H1 (cell line): ENCODE measurements around the gene RASGRP4.

ENCODE experiments used
- CBX5 ChIP-seq: fragments of 300-800, 300-1000 bp; sonication (generic); IDR thresholded peaks from 2 replicates; pipeline ENCODE4 v1.7.1; 2016; ENCODE audit warnings: antibody characterized with exemption, low read length, low read depth
- EGR1 ChIP-seq: IDR thresholded peaks from 2 replicates; pipeline ENCODE4 v1.6.1; 2011; ENCODE audit warnings: low read depth, low read length, borderline replicate concordance
- EZH2 ChIP-seq: fragments of 200-600 bp; sonication (generic); IDR thresholded peaks from 2 replicates; pipeline ENCODE4 v1.7.1; 2012; ENCODE audit warnings: low read depth, mild to moderate bottlenecking, moderate library complexity, low read length, inconsistent platforms; ENCODE audit not compliant: severe bottlenecking
- JUN ChIP-seq: IDR thresholded peaks from 2 replicates; pipeline ENCODE4 v1.6.1; 2011; ENCODE audit warnings: low read depth, mild to moderate bottlenecking, improper control_type of control experiment, low read length
- KDM5A ChIP-seq: fragments of 200-600 bp; IDR thresholded peaks from 2 replicates; pipeline ENCODE4 v1.7.1; 2012; ENCODE audit warnings: mild to moderate bottlenecking, low read length, inconsistent platforms, mixed read lengths
- POLR2A ChIP-seq, 2 experiments: IDR thresholded peaks; 1 replicate in 1 of 2; 2 replicates in 1 of 2; pipeline ENCODE4 v1.6.1; 2011; ENCODE audit warnings: low read depth in 2 of 2, low read length in 2 of 2, mild to moderate bottlenecking in 2 of 2; ENCODE audit errors: control extremely low read depth in 1 of 2
- POLR2AphosphoS5 ChIP-seq: IDR thresholded peaks from 2 replicates; pipeline ENCODE4 v1.6.1; 2011; ENCODE audit warnings: low read depth, low read length
- RFX5 ChIP-seq: IDR thresholded peaks from 2 replicates; pipeline ENCODE4 v1.6.1; 2011; ENCODE audit warnings: low read depth, low read length, improper control_type of control experiment, borderline replicate concordance
- SIN3A ChIP-seq, 2 experiments: IDR thresholded peaks in 1 of 2; conservative IDR thresholded peaks in 1 of 2; 2 replicates each; pipeline ENCODE4 v1.6.1; 2011 to 2012; ENCODE audit warnings: low read length in 2 of 2, improper control_type of control experiment in 1 of 2, low read depth in 1 of 2, mild to moderate bottlenecking in 1 of 2
- SP1 ChIP-seq: IDR thresholded peaks from 2 replicates; pipeline ENCODE4 v1.6.1; 2011; ENCODE audit warnings: low read depth, low read length
- ZNF274 ChIP-seq: IDR thresholded peaks from 2 replicates; pipeline ENCODE4 v1.7.0; 2012; ENCODE audit warnings: low read length, borderline replicate concordance; ENCODE audit errors: extremely low read depth
- TF ChIP-seq, protein P1 (sequence below), 3 experiments: IDR thresholded peaks; 1 replicate in 2 of 3; 2 replicates in 1 of 3; pipeline versions ENCODE4 v1.5.1 to v1.6.1; 2011; ENCODE audit warnings: low read length in 3 of 3, mild to moderate bottlenecking in 3 of 3, inconsistent platforms in 2 of 3, low read depth in 1 of 3, moderate library complexity in 1 of 3; ENCODE audit not compliant: insufficient read depth in 1 of 3; ENCODE audit errors: control extremely low read depth in 1 of 3

GRCh38 chr19:38387550-38388348, 38.3 kb downstream of the RASGRP4 start, which contains the start of gene GGN:
- TF ChIP-seq, protein P1, sequence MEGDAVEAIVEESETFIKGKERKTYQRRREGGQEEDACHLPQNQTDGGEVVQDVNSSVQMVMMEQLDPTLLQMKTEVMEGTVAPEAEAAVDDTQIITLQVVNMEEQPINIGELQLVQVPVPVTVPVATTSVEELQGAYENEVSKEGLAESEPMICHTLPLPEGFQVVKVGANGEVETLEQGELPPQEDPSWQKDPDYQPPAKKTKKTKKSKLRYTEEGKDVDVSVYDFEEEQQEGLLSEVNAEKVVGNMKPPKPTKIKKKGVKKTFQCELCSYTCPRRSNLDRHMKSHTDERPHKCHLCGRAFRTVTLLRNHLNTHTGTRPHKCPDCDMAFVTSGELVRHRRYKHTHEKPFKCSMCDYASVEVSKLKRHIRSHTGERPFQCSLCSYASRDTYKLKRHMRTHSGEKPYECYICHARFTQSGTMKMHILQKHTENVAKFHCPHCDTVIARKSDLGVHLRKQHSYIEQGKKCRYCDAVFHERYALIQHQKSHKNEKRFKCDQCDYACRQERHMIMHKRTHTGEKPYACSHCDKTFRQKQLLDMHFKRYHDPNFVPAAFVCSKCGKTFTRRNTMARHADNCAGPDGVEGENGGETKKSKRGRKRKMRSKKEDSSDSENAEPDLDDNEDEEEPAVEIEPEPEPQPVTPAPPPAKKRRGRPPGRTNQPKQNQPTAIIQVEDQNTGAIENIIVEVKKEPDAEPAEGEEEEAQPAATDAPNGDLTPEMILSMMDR (IDR thresholded peaks at IDR 0.05; ENCODE audit: control extremely low read depth in 1 of 3, insufficient read depth in 1 of 3, low read depth in 1 of 3, low read length in 3 of 3), result no peak
- TF ChIP-seq JUN, result no peak
- no peak for TF ChIP-seq KDM5A
- no peak for TF ChIP-seq POLR2A (IDR thresholded peaks at IDR 0.05; ENCODE audit: control extremely low read depth in 1 of 2, low read depth in 2 of 2, low read length in 2 of 2)
- TF ChIP-seq RFX5, result no peak
- TF ChIP-seq SIN3A (conservative IDR thresholded peaks at IDR 0.05 in 1 of 2, IDR thresholded peaks at IDR 0.05 in 1 of 2; ENCODE audit: low read depth in 1 of 2, low read length in 2 of 2), result peak in 1 of 2 experiments; percentile 70; a peak in 1 of 4 replicates
- TF ChIP-seq EZH2, result no peak
- no peak for TF ChIP-seq POLR2AphosphoS5
- TF ChIP-seq EGR1, result peak; percentile 70; the same call in 1 of the 2 replicates
- no peak for TF ChIP-seq CBX5
- TF ChIP-seq SP1, result peak; percentile 63; the same call in 1 of the 2 replicates
- TF ChIP-seq ZNF274, result no peak
